ENCODE measurements around the gene RNF130.

GRCh38 chr5:180119031-180119902 lies 47.7 kb upstream of the RNF130 start:
- TF ChIP-seq CTCF (tag by site-specific recombination; IDR thresholded peaks at IDR 0.05) = no peak
- no peak for TF ChIP-seq ZNF529 (tag by site-specific recombination; IDR thresholded peaks at IDR 0.05; ENCODE audit: insufficient replicate concordance)
- no peak for TF ChIP-seq ZFP37 (tag by site-specific recombination; IDR thresholded peaks at IDR 0.05)
- no peak for TF ChIP-seq ZNF423 (tag by site-specific recombination; IDR thresholded peaks at IDR 0.05)
- TF ChIP-seq ZBTB8A (tag by site-specific recombination; IDR thresholded peaks at IDR 0.05) = no peak
- TF ChIP-seq PATZ1 (tag by site-specific recombination; IDR thresholded peaks at IDR 0.05) = no peak
- no peak for TF ChIP-seq TCF7L2 (IDR thresholded peaks at IDR 0.05; ENCODE audit: borderline replicate concordance, low read depth, low read length)
- TF ChIP-seq OVOL3 (tag by site-specific recombination; IDR thresholded peaks at IDR 0.05) = no peak
- no peak for TF ChIP-seq ZNF341 (tag by site-specific recombination; IDR thresholded peaks at IDR 0.05; ENCODE audit: low read depth)

Data from HEK293 (cell line).